KOPT-K1 (cell line): ENCODE results near the gene WDR47.
"Not testable (repeated sequence)": the region's sequence is repeated elsewhere in the genome, so short reads cannot be mapped to it uniquely, and the experiment has no call there.

Experiments
- H3K27ac ChIP-seq: fragments of 200-600 bp; sonication (generic); 2 replicates; pipeline ENCODE4 v1.5.1; 2016; ENCODE audit warnings: antibody characterized with exemption, mild to moderate bottlenecking, low read depth, low read length; ENCODE audit not compliant: poor library complexity, severe bottlenecking
- H3K36me3 ChIP-seq: fragments of 200-600 bp; sonication (generic); 2 replicates; pipeline ENCODE4 v1.5.1; 2017; ENCODE audit warnings: antibody characterized with exemption, mild to moderate bottlenecking, low read length, moderate library complexity; ENCODE audit not compliant: insufficient read depth
- H3K9me3 ChIP-seq: fragments of 200-600 bp; sonication (generic); 2 replicates; pipeline ENCODE4 v1.5.1; 2017; ENCODE audit warnings: antibody characterized with exemption, low read length, mild to moderate bottlenecking; ENCODE audit not compliant: insufficient read depth, poor library complexity, severe bottlenecking

Gene WDR47

GRCh38 chr1:108961198-108961597, 80.7 kb downstream of the WDR47 start:
- Histone ChIP-seq H3K9me3 (no peaks in the 10 kb centered on the region), H3K36me3 (no peaks in the 10 kb centered on the region)

GRCh38 chr1:108960719-108961118, 81.2 kb downstream of the WDR47 start:
- no peaks in the 10 kb centered on the region for H3K36me3 ChIP-seq
- no peaks in the 10 kb centered on the region for H3K9me3 ChIP-seq
- H3K27ac ChIP-seq: no peak overlapping the region

More at GRCh38 chr1:108961198-108961597, 80.7 kb downstream of the WDR47 start:
- no peak overlapping the region for H3K27ac ChIP-seq

- Histone ChIP-seq H3K36me3 (no peaks in the 10 kb centered on the region), H3K9me3 (no peaks in the 10 kb centered on the region), H3K27ac (no peak overlapping the region)
Observed at GRCh38 chr1:108957888-108958287, 84.0 kb downstream of the WDR47 start.

- no peaks in the 10 kb centered on the region for H3K9me3 ChIP-seq
- no peaks in the 10 kb centered on the region for H3K36me3 ChIP-seq
- no peak overlapping the region for H3K27ac ChIP-seq
Observed at GRCh38 chr1:108955881-108956280, 86.0 kb downstream of the WDR47 start.

GRCh38 chr1:108955111-108955510, 86.8 kb downstream of the WDR47 start:
- H3K9me3 ChIP-seq: no peaks in the 10 kb centered on the region
- H3K36me3 ChIP-seq: no peaks in the 10 kb centered on the region

GRCh38 chr1:108953452-108953851, 88.5 kb downstream of the WDR47 start:
- Histone ChIP-seq H3K27ac (no peak overlapping the region), H3K9me3 (no peaks in the 10 kb centered on the region), H3K36me3 (no peaks in the 10 kb centered on the region)

More at GRCh38 chr1:108955111-108955510, 86.8 kb downstream of the WDR47 start:
- no peak overlapping the region for H3K27ac ChIP-seq

- Histone ChIP-seq H3K9me3 (no peaks in the 10 kb centered on the region), H3K36me3 (no peaks in the 10 kb centered on the region), H3K27ac (no peak overlapping the region)
Observed at GRCh38 chr1:108951242-108951641, 90.7 kb downstream of the WDR47 start.

GRCh38 chr1:108949044-108949443, 92.9 kb downstream of the WDR47 start:
- no peaks in the 10 kb centered on the region for H3K9me3 ChIP-seq
- no peak overlapping the region for H3K27ac ChIP-seq
- no peaks in the 10 kb centered on the region for H3K36me3 ChIP-seq

GRCh38 chr1:108947871-108948525, 93.9 kb downstream of the WDR47 start:
- no peaks in the 10 kb centered on the region for H3K9me3 ChIP-seq
- peaks cover 5% of the 10 kb centered on the region; the same call in 1 of the 2 replicates for H3K36me3 ChIP-seq
- H3K27ac ChIP-seq: no peak overlapping the region

GRCh38 chr1:108936170-108936569, 105.7 kb downstream of the WDR47 start:
- H3K36me3 ChIP-seq: peaks cover 52% of the 10 kb centered on the region
- no peaks in the 10 kb centered on the region for H3K9me3 ChIP-seq
- H3K27ac ChIP-seq: no peak overlapping the region

GRCh38 chr1:108933944-108934343, 108.0 kb downstream of the WDR47 start:
- H3K27ac ChIP-seq: no peak overlapping the region
- peaks cover 72% of the 10 kb centered on the region for H3K36me3 ChIP-seq
- H3K9me3 ChIP-seq: no peaks in the 10 kb centered on the region

GRCh38 chr1:108927565-108927964, 114.3 kb downstream of the WDR47 start:
- H3K27ac ChIP-seq, H3K9me3 ChIP-seq: not testable (repeated sequence)
- peaks cover 98% of the 10 kb centered on the region for H3K36me3 ChIP-seq

GRCh38 chr1:108925920-108926319, 116.0 kb downstream of the WDR47 start:
- no peak overlapping the region for H3K27ac ChIP-seq
- peaks cover 90% of the 10 kb centered on the region for H3K36me3 ChIP-seq
- no peaks in the 10 kb centered on the region for H3K9me3 ChIP-seq
